Neural progenitor cell (in vitro differentiated cells): ENCODE measurements around the gene TRPV5. TPM values are rescaled to one million over a fixed set of nuclear protein-coding genes. Genes with fewer than 3 reads are reported as not detected.

Experiments used
- DNase-seq: peaks from one replicate; pipeline ENCODE4 v3.0.0-alpha.2; 2016; ENCODE audit warnings: low spot score
- H2AFZ ChIP-seq: fragments of 200-600 bp; sonication (generic); replicated peaks from 2 replicates; pipeline ENCODE4 v1.6.1; 2016; ENCODE audit warnings: antibody characterized with exemption
- H3F3A ChIP-seq: fragments of 200-600 bp; sonication (generic); 2 replicates; pipeline ENCODE4 v1.6.1; 2016; ENCODE audit warnings: antibody characterized with exemption, low read depth
- H3K27ac ChIP-seq: fragments of 200-600 bp; sonication (generic); 2 replicates; pipeline ENCODE4 v1.5.1; 2016; ENCODE audit warnings: mild to moderate bottlenecking
- H3K27me3 ChIP-seq: fragments of 200-600 bp; sonication (generic); 2 replicates; pipeline ENCODE4 v1.6.1; 2016; ENCODE audit warnings: mild to moderate bottlenecking, moderate library complexity
- H3K36me3 ChIP-seq: fragments of 200-600 bp; sonication (generic); 2 replicates; pipeline ENCODE4 v1.5.1; 2016
- H3K4me1 ChIP-seq: fragments of 200-600 bp; sonication (generic); 2 replicates; pipeline ENCODE4 v1.6.1; 2016; ENCODE audit warnings: mixed run types
- H3K4me2 ChIP-seq: fragments of 200-600 bp; sonication (generic); 2 replicates; pipeline ENCODE4 v1.6.1; 2016
- H3K4me3 ChIP-seq: fragments of 200-600 bp; sonication (generic); 2 replicates; pipeline ENCODE4 v1.5.1; 2016
- H3K79me2 ChIP-seq: fragments of 200-600 bp; sonication (generic); 2 replicates; pipeline ENCODE4 v1.6.1; 2016; ENCODE audit warnings: low read depth
- H3K9ac ChIP-seq: fragments of 200-600 bp; sonication (generic); 2 replicates; pipeline ENCODE4 v1.6.1; 2016
- H3K9me3 ChIP-seq: fragments of 200-600 bp; sonication (generic); 2 replicates; pipeline ENCODE4 v1.5.1; 2016; ENCODE audit warnings: low read depth
- H4K20me1 ChIP-seq: fragments of 200-600 bp; sonication (generic); 2 replicates; pipeline ENCODE4 v1.6.1; 2016; ENCODE audit warnings: low read depth
- H3K27ac Mint-ChIP-seq: 3 replicates; pipeline ENCODE4 v1.8.0; 2021; ENCODE audit warnings: mixed read lengths
- H3K27me3 Mint-ChIP-seq: 2 replicates; pipeline ENCODE4 v1.8.0; 2022; ENCODE audit warnings: low read depth, mild to moderate bottlenecking, inconsistent platforms, moderate library complexity, mixed read lengths; ENCODE audit not compliant: insufficient read depth
- H3K36me3 Mint-ChIP-seq: 3 replicates; pipeline ENCODE4 v1.8.0; 2021; ENCODE audit warnings: mixed read lengths
- H3K4me1 Mint-ChIP-seq: 3 replicates; pipeline ENCODE4 v1.8.0; 2021; ENCODE audit warnings: mixed read lengths
- H3K4me3 Mint-ChIP-seq: 3 replicates; pipeline ENCODE4 v1.8.0; 2021; ENCODE audit warnings: mild to moderate bottlenecking, moderate library complexity, mixed read lengths
- H3K9me3 Mint-ChIP-seq: 3 replicates; pipeline ENCODE4 v1.8.0; 2020; ENCODE audit warnings: mixed read lengths
- EZH2 ChIP-seq: fragments of 200-600 bp; sonication (generic); IDR thresholded peaks from 2 replicates; pipeline ENCODE4 v1.6.1; 2017; ENCODE audit warnings: antibody characterized with exemption, mild to moderate bottlenecking, moderate library complexity
- EZH2phosphoT487 ChIP-seq: fragments of 200-600 bp; sonication (generic); IDR thresholded peaks from 2 replicates; pipeline ENCODE4 v1.6.1; 2017; ENCODE audit warnings: antibody characterized with exemption
- total RNA-seq: library from RNA; depleted of rRNA; stranded (reverse); fragments of >200 nt; gene quantifications from 2 replicates; pipeline ENCODE4 v1.2.3, GENCODE V29; 2015; ENCODE audit warnings: low replicate concordance
- TF ChIP-seq, protein P1 (sequence below): fragments of 200-600 bp; sonication (generic); IDR thresholded peaks from 2 replicates; pipeline ENCODE4 v1.5.1; 2017; ENCODE audit warnings: antibody characterized with exemption, mild to moderate bottlenecking

Gene TRPV5
- total RNA-seq, 1 donor from 2014 or later: not detected

DNA sequence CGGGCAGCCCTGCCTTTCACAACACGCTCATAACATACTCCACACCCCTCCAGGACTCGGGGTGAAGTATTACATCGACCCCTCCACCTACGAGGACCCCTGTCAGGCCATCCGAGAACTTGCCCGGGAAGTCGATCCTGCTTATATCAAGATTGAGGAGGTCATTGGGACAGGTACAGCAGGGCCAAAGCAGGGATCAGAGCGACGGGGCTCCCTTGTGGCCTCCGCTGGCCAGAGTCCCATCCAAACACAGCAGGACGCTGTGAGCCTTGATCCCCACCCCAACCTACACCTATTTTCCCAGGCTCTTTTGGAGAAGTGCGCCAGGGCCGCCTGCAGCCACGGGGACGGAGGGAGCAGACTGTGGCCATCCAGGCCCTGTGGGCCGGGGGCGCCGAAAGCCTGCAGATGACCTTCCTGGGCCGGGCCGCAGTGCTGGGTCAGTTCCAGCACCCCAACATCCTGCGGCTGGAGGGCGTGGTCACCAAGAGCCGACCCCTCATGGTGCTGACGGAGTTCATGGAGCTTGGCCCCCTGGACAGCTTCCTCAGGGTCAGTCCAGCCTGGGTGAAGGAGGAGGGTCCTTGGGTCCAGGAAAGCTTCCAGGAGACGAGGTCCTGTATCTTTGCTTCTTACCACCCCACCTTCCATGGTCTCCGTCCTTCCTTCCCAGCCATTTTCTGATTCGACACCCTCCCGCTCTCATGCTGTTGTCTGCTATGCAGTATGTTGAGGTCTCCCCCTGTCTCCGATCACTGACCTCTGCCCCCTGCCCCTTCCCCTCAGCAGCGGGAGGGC, 65.2 kb downstream of the TRPV5 start:
- Mint-ChIP-seq H3K27ac (no peak overlapping the region), H3K36me3 (peaks cover 3% of the 10 kb centered on the region), H3K27me3 (peaks cover 6% of the 10 kb centered on the region), H3K4me3 (no peak overlapping the region), H3K9me3 (no peaks in the 10 kb centered on the region), H3K4me1 (no peaks in the 10 kb centered on the region)
- no peak for TF ChIP-seq EZH2
- TF ChIP-seq, protein P1, sequence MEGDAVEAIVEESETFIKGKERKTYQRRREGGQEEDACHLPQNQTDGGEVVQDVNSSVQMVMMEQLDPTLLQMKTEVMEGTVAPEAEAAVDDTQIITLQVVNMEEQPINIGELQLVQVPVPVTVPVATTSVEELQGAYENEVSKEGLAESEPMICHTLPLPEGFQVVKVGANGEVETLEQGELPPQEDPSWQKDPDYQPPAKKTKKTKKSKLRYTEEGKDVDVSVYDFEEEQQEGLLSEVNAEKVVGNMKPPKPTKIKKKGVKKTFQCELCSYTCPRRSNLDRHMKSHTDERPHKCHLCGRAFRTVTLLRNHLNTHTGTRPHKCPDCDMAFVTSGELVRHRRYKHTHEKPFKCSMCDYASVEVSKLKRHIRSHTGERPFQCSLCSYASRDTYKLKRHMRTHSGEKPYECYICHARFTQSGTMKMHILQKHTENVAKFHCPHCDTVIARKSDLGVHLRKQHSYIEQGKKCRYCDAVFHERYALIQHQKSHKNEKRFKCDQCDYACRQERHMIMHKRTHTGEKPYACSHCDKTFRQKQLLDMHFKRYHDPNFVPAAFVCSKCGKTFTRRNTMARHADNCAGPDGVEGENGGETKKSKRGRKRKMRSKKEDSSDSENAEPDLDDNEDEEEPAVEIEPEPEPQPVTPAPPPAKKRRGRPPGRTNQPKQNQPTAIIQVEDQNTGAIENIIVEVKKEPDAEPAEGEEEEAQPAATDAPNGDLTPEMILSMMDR: no peak
- TF ChIP-seq EZH2phosphoT487: no peak
- H3K4me1 ChIP-seq: no peaks in the 10 kb centered on the region
- H3K27ac ChIP-seq: no peak overlapping the region
- H3K27me3 ChIP-seq: no peaks in the 10 kb centered on the region
- no peak overlapping the region for H3K4me3 ChIP-seq
- H3K4me2 ChIP-seq: no peak overlapping the region
- no peaks in the 10 kb centered on the region for H4K20me1 ChIP-seq
- H3K9me3 ChIP-seq: no peaks in the 10 kb centered on the region
- no peaks in the 10 kb centered on the region for H3F3A ChIP-seq
- no peak overlapping the region for H3K9ac ChIP-seq
- H3K36me3 ChIP-seq: no peaks in the 10 kb centered on the region
- no peaks in the 10 kb centered on the region for H3K79me2 ChIP-seq
- no peak overlapping the region for H2AFZ ChIP-seq
- no peak for DNase-seq

DNA sequence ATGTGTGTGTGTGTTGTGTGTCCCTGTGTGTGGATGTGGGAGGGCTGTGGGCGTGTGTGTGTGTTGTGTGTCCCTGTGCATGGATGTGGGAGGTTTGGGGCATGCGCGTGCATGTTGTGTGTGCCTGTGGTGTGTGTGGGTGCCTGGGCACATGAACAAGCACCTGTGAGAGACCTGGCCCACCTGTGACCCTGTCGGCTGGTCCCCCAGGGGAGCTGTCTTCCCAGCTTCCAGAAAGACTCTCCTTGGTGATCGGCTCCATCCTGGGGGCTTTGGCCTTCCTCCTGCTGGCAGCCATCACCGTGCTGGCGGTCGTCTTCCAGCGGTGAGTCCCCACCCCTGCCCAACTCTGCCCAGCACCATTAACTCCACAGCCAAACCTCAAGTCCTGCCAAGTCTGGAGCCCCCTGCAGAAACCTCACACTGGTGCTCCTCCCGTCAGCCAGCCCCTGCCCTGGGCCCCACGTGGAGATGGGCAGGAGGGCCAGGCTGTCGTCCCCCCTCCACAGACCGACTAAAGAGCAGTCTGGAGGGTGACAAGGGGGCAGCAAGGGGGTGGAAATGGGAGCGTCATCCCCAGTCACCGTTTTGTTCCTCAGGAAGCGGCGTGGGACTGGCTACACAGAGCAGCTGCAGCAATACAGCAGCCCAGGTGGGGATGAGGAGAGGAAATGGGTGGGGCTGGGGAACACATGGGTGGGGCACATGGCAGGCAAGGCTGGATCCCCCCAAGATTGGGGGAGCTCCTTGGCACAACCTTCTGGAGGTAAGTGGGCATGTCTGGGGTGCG, 66.0 kb downstream of the TRPV5 start:
- Mint-ChIP-seq H3K9me3 (no peaks in the 10 kb centered on the region), H3K4me3 (no peak overlapping the region), H3K27me3 (peaks cover 7% of the 10 kb centered on the region), H3K27ac (peak overlapping the region; percentile 63), H3K36me3 (peaks cover 3% of the 10 kb centered on the region), H3K4me1 (no peaks in the 10 kb centered on the region)
- no peak overlapping the region for H3K9ac ChIP-seq
- H3K9me3 ChIP-seq: no peaks in the 10 kb centered on the region
- H3K27me3 ChIP-seq: no peaks in the 10 kb centered on the region
- no peaks in the 10 kb centered on the region for H3K79me2 ChIP-seq
- no peaks in the 10 kb centered on the region for H3K4me1 ChIP-seq
- H4K20me1 ChIP-seq: no peaks in the 10 kb centered on the region
- H2AFZ ChIP-seq: no peak overlapping the region
- no peak for DNase-seq
- TF ChIP-seq EZH2phosphoT487: no peak
- TF ChIP-seq EZH2: no peak
- TF ChIP-seq, protein P1: no peak
- H3K36me3 ChIP-seq: no peaks in the 10 kb centered on the region
- H3F3A ChIP-seq: no peaks in the 10 kb centered on the region
- H3K27ac ChIP-seq: no peak overlapping the region
- no peak overlapping the region for H3K4me2 ChIP-seq
- H3K4me3 ChIP-seq: no peak overlapping the region

DNA sequence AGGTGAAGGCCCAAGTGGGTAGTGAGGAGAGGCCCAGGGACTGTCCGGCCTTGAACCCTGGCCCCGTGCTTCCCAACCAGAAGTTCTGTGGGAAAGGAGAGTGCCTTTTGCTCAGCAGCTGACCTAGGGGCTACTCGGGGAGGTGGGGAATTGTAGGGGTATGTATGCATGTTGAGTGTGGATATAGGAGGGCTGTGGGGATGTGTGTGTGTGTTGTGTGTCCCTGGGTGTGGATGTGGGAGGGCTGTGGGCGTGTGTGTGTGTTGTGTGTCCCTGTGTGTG, 66.5 kb downstream of the TRPV5 start:
- H3K27ac ChIP-seq: no peak overlapping the region
- H3F3A ChIP-seq: no peaks in the 10 kb centered on the region
- H3K79me2 ChIP-seq: no peaks in the 10 kb centered on the region
- H3K27me3 Mint-ChIP-seq: peaks cover 7% of the 10 kb centered on the region
- H3K4me1 Mint-ChIP-seq: peaks cover 2% of the 10 kb centered on the region
- no peak overlapping the region for H2AFZ ChIP-seq
- peaks cover 3% of the 10 kb centered on the region for H3K36me3 Mint-ChIP-seq
- H3K27ac Mint-ChIP-seq: peak overlapping the region; percentile 63
- H3K4me1 ChIP-seq: no peaks in the 10 kb centered on the region
- TF ChIP-seq EZH2 (no peak), EZH2phosphoT487 (no peak)
- TF ChIP-seq, protein P1: no peak
- no peaks in the 10 kb centered on the region for H3K9me3 ChIP-seq
- no peak overlapping the region for H3K4me2 ChIP-seq
- DNase-seq: no peak
- H3K27me3 ChIP-seq: no peaks in the 10 kb centered on the region
- H4K20me1 ChIP-seq: no peaks in the 10 kb centered on the region
- no peak overlapping the region for H3K9ac ChIP-seq
- no peaks in the 10 kb centered on the region for H3K36me3 ChIP-seq
- no peaks in the 10 kb centered on the region for H3K9me3 Mint-ChIP-seq
- H3K4me3 Mint-ChIP-seq: no peak overlapping the region
- no peak overlapping the region for H3K4me3 ChIP-seq
